BLaER1 treated with 17β-estradiol and CSF1 and Interleukin-3, amounts not matched to agents 10 nM and 100 nM (cell line): Measurements from ENCODE around the gene AIFM2.

Experiments
- H3K27ac ChIP-seq, 11 experiments: shearing (Covaris generic); formaldehyde crosslinking; 2 replicates each; pipeline ENCODE4 v1.8.1; 2022
- H3K27me3 ChIP-seq, 11 experiments: shearing (Covaris generic); formaldehyde crosslinking; 2 replicates each; pipeline ENCODE4 v1.8.1; 2022
- H3K36me3 ChIP-seq, 11 experiments: shearing (Covaris generic); formaldehyde crosslinking; 2 replicates each; pipeline ENCODE4 v1.8.1; 2022
- H3K4me1 ChIP-seq, 10 experiments: shearing (Covaris generic); formaldehyde crosslinking; 2 replicates each; pipeline ENCODE4 v1.8.1; 2022
- H3K4me2 ChIP-seq, 11 experiments: shearing (Covaris generic); formaldehyde crosslinking; 2 replicates each; pipeline ENCODE4 v1.8.1; 2022
- H3K4me3 ChIP-seq, 10 experiments: shearing (Covaris generic); formaldehyde crosslinking; 2 replicates each; pipeline ENCODE4 v1.8.1; 2022
- H3K9ac ChIP-seq, 11 experiments: shearing (Covaris generic); formaldehyde crosslinking; 2 replicates each; pipeline ENCODE4 v1.8.1; 2022
- H3K9me3 ChIP-seq, 11 experiments: shearing (Covaris generic); formaldehyde crosslinking; replicated peaks in 1 of 11; 2 replicates each; pipeline ENCODE4 v1.8.1; 2022
- H4K20me1 ChIP-seq, 11 experiments: shearing (Covaris generic); formaldehyde crosslinking; 2 replicates each; pipeline ENCODE4 v1.8.1; 2022
- Cebpa-rat ChIP-seq, 11 experiments: shearing (Covaris generic); IDR thresholded peaks; 2 replicates each; pipeline ENCODE4 v1.8.1; 2022

AIFM2 gene

DNA sequence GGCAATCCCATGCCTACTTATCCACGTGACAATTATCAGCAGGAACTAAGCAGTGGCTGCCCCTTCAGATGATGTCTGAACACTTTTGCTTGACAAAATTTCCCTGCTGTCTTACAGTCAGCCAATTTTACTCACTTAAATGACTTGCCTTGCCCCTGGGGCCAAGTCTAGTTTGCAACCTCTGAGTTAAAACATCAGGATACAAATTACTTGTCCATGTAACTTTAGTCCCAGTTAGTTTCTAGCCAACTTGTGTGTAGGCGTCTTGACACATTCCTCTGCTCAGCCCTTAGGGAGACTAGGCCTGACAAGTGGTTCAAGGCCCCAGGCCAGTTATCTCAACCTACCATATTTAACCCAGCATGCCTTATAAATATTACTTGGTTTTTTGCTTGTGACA is 25.5 kb upstream of the AIFM2 start:
- H3K27ac ChIP-seq: no peak overlapping the region
- no peaks in the 10 kb centered on the region for H3K27me3 ChIP-seq
- H3K36me3 ChIP-seq: peaks cover 83 to 91% (median 89%) of the 10 kb centered on the region in 11 experiments
- H3K9ac ChIP-seq: no peak overlapping the region
- no peak for TF ChIP-seq Cebpa-rat (IDR thresholded peaks at IDR 0.05)
- no peaks in the 10 kb centered on the region for H3K9me3 ChIP-seq
- H3K4me1 ChIP-seq: peaks cover 12 to 21% (median 19%) of the 10 kb centered on the region in 10 experiments
- H3K4me3 ChIP-seq: no peak overlapping the region
- H3K4me2 ChIP-seq: no peak overlapping the region
- H4K20me1 ChIP-seq: peaks cover 41 to 98% (median 62%) of the 10 kb centered on the region in 11 experiments

DNA sequence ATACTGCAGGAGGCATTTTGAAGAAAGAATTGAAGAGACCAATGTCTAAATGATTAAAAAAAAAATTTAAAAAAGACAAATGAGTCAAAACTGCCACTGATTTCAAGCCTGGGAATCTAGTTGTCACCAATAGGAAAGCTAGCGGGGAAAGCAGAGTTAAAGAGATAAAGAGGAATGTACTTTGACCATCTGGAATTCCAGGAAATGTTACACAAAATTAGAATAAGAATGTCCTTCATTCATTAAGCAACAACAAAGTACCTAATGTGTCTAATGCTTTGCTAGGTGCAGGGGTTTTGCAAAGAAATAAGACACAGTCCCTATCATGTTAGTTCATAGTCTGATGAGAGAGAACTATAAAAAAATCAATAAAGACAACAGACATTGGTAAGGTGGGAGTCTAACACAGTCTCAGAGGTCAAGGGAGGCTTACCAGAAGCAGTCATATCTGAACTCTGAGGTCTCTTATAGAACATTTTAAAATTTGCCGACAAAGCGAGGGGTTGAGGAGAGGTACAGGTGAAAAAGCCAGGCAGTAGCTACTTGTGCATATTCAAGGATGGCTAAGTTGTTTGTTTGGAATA is 22.7 kb upstream of the AIFM2 start:
- Histone ChIP-seq H3K9me3 (no peaks in the 10 kb centered on the region), H4K20me1 (peaks cover 35 to 98% (median 59%) of the 10 kb centered on the region in 11 experiments; a peak in 17 of 22 replicates), H3K36me3 (peaks cover 94 to 100% (median 99%) of the 10 kb centered on the region in 11 experiments), H3K4me3 (no peak overlapping the region), H3K4me1 (no peaks in the 10 kb centered on the region), H3K9ac (no peak overlapping the region; a peak in 1 of 22 replicates), H3K27ac (no peak overlapping the region), H3K27me3 (no peaks in the 10 kb centered on the region), H3K4me2 (no peak overlapping the region)
- no peak for TF ChIP-seq Cebpa-rat (IDR thresholded peaks at IDR 0.05)

DNA sequence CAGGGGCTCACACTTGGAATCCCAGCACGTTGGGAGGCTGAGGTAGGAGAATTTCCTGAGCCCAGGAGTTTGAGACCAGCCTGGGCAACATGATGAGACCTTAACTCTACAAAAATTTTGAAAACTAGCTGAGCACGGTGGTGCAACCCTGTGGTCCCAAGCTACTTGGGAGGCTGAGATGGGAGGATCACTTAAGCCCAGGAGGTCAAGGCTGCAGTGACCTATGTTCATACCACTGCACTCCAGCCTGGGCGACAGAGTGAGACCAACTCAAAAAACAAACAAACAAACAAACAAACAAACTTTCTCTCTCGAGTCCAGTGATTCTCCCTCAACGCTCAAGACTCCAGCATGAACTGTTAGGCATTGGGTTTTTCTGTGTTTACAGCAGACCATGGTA is 15.9 kb upstream of the AIFM2 start:
- Histone ChIP-seq H3K9ac (no peak overlapping the region), H4K20me1 (peaks cover 13 to 70% (median 37%) of the 10 kb centered on the region in 11 experiments; a peak in 16 of 22 replicates), H3K27me3 (no peaks in the 10 kb centered on the region), H3K36me3 (peaks cover 53 to 60% (median 55%) of the 10 kb centered on the region in 11 experiments), H3K9me3 (no peaks in the 10 kb centered on the region), H3K4me2 (peak overlapping the region in 1 of 11 experiments; percentile 99; a peak in 1 of 22 replicates), H3K27ac (no peak overlapping the region), H3K4me3 (no peak overlapping the region), H3K4me1 (peaks cover 27 to 40% (median 31%) of the 10 kb centered on the region in 10 experiments)
- TF ChIP-seq Cebpa-rat (IDR thresholded peaks at IDR 0.05): no peak

DNA sequence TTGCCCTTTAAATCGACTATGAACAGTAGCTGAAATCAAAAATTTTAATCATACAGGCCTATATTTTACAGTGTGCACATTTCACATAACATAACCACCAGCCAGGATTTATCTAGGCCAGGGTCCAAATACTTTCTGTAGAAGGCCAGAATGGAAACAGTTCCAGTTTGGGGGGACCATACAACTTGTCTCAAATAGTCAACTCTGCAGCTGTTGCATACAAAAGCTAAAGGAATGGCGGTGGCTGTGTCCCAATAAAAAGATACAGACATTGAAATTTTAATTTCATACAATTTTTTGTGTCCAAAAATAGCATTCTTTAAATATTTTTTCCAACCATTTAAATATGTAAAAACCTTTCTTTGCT is 14.6 kb upstream of the AIFM2 start:
- H3K27ac ChIP-seq: peak overlapping the region in 10 of 11 experiments; percentile 58 to 94 (median 88); a peak in 19 of 22 replicates
- peak overlapping the region; percentile 86 to 100 (median 96) for H3K4me2 ChIP-seq
- H4K20me1 ChIP-seq: peaks cover 2 to 73% (median 35%) of the 10 kb centered on the region in 11 experiments; a peak in 15 of 22 replicates
- peak overlapping the region; percentile 79 to 92 (median 87); a peak in 20 of 22 replicates for H3K9ac ChIP-seq
- H3K9me3 ChIP-seq: no peaks in the 10 kb centered on the region
- peak overlapping the region; percentile 62 to 78 (median 70) for H3K4me3 ChIP-seq
- H3K36me3 ChIP-seq: peaks cover 40 to 47% (median 43%) of the 10 kb centered on the region in 11 experiments
- H3K27me3 ChIP-seq: no peaks in the 10 kb centered on the region
- peaks cover 27 to 40% (median 34%) of the 10 kb centered on the region in 10 experiments for H3K4me1 ChIP-seq
- no peak for TF ChIP-seq Cebpa-rat (IDR thresholded peaks at IDR 0.05)

DNA sequence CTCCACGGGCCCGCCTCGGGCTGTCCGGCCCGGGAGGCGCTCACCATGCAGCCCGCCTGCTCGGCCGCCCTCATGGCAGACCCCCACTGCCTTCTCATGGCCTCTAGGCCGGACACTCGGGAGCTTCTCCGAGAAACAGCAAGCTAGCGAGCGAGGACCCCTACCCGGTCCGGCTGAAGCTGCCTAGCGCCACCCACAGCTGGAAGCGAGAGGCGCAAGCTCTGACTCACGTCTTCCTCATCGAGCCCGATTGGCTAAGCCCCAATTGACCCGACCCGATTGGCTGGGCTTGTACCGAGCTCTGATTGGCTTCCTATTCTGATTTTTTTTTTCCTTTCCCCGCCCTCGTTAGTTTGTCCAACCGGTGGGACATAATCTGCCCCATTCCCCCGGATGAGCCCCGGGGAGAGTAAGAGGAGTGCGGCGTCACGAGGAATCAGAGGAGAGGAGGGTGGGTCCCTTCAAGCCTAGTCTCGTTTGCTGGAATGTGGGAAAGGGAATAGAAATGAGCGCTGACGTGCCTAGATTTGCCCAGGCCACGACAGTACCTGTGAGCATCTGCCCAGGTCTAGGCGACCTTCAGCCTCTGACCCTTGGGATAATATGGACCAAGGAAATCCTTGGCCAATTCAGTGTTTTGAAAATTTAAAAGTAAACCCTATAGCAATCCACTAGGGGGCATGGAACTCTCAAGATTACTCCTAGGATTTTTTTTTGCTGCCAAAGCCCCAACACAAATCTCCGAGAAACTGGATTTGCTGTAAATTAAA is 14.0 kb upstream of the AIFM2 start, which contains the start of gene TYSND1:
Gene TYSND1 (minus strand): TSS at position 212 of the 770 bp plus-strand sequence. CDS start 114 bp downstream, at position 98.
- peak within 1 kb of the TSS; percentile 62 to 78 (median 70) for H3K4me3 ChIP-seq
- peaks cover 0 to 67% (median 34%) of the 10 kb centered on the region in 11 experiments; a peak in 15 of 22 replicates for H4K20me1 ChIP-seq
- H3K4me1 ChIP-seq: peaks cover 27 to 40% (median 34%) of the 10 kb centered on the region in 10 experiments
- no peaks in the 10 kb centered on the region for H3K9me3 ChIP-seq
- H3K27me3 ChIP-seq: no peaks in the 10 kb centered on the region
- H3K36me3 ChIP-seq: peaks cover 35 to 42% (median 37%) of the 10 kb centered on the region in 11 experiments
- no peak for TF ChIP-seq Cebpa-rat (IDR thresholded peaks at IDR 0.05)
- peak within 1 kb of the TSS; percentile 86 to 100 (median 96) for H3K4me2 ChIP-seq
- H3K27ac ChIP-seq: peak within 1 kb of the TSS; percentile 65 to 94 (median 88); a peak in 21 of 22 replicates
- peak within 1 kb of the TSS; percentile 79 to 92 (median 87) for H3K9ac ChIP-seq

DNA sequence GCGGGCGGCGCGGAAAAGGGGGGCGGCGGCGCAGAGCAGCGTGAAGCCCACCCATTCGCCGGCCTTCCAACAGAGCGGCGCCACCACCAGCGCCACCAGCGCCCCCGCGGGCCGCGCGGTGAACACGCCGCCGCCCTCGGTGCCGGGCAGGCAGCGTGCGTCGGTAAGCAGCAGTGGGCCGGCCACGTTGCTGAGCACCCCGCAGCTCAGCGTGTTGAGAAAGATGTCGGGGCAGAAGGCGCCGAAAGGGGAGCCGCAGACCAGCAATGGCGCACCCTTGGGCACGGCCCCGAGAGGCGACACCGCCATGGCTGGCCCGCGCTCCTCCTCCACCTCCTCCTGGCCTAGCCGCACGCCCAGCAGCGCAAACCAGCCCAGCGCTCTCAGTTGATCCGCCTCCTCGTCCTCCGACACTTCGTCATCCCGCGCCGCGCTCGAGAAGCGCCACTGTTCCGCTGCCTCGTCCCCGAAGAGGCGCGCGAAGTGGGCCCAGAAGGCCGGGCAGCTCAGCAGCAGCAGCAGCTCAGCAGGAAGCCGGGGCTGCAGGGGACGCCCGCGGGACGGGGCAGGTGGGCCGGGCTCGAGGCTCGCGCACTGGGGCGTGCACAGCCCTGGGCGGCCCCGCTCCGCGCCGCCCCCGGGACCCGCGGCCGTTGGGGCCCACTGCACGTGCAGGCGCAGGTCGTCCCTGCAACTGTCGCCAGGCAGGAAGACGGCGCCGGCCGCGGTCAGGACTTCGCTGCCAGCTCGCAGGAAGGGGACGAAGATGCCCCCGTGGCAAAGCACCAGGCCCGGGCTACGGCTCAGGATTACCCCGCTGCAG is 13.3 kb upstream of the AIFM2 start:
- peak overlapping the region; percentile 62 to 78 (median 70) for H3K4me3 ChIP-seq
- no peak for TF ChIP-seq Cebpa-rat (IDR thresholded peaks at IDR 0.05)
- peaks cover 27 to 40% (median 34%) of the 10 kb centered on the region in 10 experiments for H3K4me1 ChIP-seq
- H3K9me3 ChIP-seq: no peaks in the 10 kb centered on the region
- H4K20me1 ChIP-seq: peaks cover 0 to 59% (median 34%) of the 10 kb centered on the region in 11 experiments; a peak in 14 of 22 replicates
- peaks cover 27 to 34% (median 29%) of the 10 kb centered on the region in 11 experiments for H3K36me3 ChIP-seq
- peak overlapping the region; percentile 65 to 94 (median 88); a peak in 21 of 22 replicates for H3K27ac ChIP-seq
- peak overlapping the region; percentile 79 to 92 (median 87) for H3K9ac ChIP-seq
- peak overlapping the region; percentile 86 to 100 (median 96) for H3K4me2 ChIP-seq
- no peaks in the 10 kb centered on the region for H3K27me3 ChIP-seq

DNA sequence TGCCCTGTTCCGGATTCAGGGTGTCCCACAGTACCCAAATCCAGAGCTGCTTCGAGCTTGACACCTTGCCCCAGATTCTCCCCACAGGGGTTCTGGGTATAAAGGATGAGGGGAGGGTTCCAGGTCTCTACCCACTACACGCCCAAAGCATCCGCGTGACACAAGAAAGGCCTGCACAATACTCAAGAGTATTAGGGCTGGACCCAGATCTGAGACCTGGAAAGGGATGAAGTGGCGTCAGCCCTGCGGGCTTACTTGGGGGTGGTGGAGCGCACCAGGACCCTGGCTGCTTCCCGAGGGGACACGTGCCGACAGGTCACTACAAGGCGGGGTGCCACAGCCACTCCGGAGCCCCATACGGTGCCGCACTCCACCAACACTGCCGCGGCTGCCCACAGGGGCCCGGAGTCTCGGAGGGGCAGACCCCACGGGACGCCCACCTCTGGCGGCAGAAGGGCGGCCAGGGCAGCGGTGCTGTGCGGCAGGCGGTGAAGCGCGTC is 12.6 kb upstream of the AIFM2 start:
- no peak for TF ChIP-seq Cebpa-rat (IDR thresholded peaks at IDR 0.05)
- peak overlapping the region; percentile 79 to 92 (median 87) for H3K9ac ChIP-seq
- peak overlapping the region; percentile 86 to 100 (median 96) for H3K4me2 ChIP-seq
- peak overlapping the region; percentile 62 to 78 (median 70) for H3K4me3 ChIP-seq
- peaks cover 27 to 40% (median 34%) of the 10 kb centered on the region in 10 experiments for H3K4me1 ChIP-seq
- H3K36me3 ChIP-seq: peaks cover 20 to 32% (median 22%) of the 10 kb centered on the region in 11 experiments
- no peaks in the 10 kb centered on the region for H3K27me3 ChIP-seq
- H3K27ac ChIP-seq: peak overlapping the region; percentile 65 to 94 (median 88); a peak in 21 of 22 replicates
- peaks cover 0 to 53% (median 32%) of the 10 kb centered on the region in 11 experiments; a peak in 13 of 22 replicates for H4K20me1 ChIP-seq
- H3K9me3 ChIP-seq: no peaks in the 10 kb centered on the region
